ENCODE measurements around the gene CADPS2.

CADPS2 gene

GRCh38 chr7:122430710-122431109 is 455.6 kb downstream of the CADPS2 start:
- TF ChIP-seq CTCF (IDR thresholded peaks at IDR 0.05; ENCODE audit: borderline replicate concordance, control extremely low read depth, extremely low read depth, insufficient read depth, missing control alignments), result no peak
- DNase-seq (ENCODE audit: low spot score), result no peak
- in situ Hi-C loops (cut with MboI; ENCODE audit: low sequenced_read_pairs, unreplicated experiment), result no loop called here

GRCh38 chr7:122429926-122430325 is 456.3 kb downstream of the CADPS2 start:
- no peak for DNase-seq (ENCODE audit: low spot score)
- in situ Hi-C loops (cut with MboI; ENCODE audit: low sequenced_read_pairs, unreplicated experiment), result no loop called here
- no peak for TF ChIP-seq CTCF (IDR thresholded peaks at IDR 0.05; ENCODE audit: borderline replicate concordance, control extremely low read depth, extremely low read depth, insufficient read depth, missing control alignments)

GRCh38 chr7:122425731-122426130 is 460.5 kb downstream of the CADPS2 start:
- in situ Hi-C loops (cut with MboI; ENCODE audit: low sequenced_read_pairs, unreplicated experiment), result no loop called here
- TF ChIP-seq CTCF (IDR thresholded peaks at IDR 0.05; ENCODE audit: borderline replicate concordance, control extremely low read depth, extremely low read depth, insufficient read depth, missing control alignments), result no peak
- no peak for DNase-seq (ENCODE audit: low spot score)

- in situ Hi-C loops (cut with MboI; ENCODE audit: low sequenced_read_pairs, unreplicated experiment), result no loop called here
- no peak for TF ChIP-seq CTCF (IDR thresholded peaks at IDR 0.05; ENCODE audit: borderline replicate concordance, control extremely low read depth, extremely low read depth, insufficient read depth, missing control alignments)
- no peak for DNase-seq (ENCODE audit: low spot score)
These were observed 462.7 kb downstream of the CADPS2 start for GRCh38 chr7:122423591-122423990.

GRCh38 chr7:122416336-122416735 is 469.9 kb downstream of the CADPS2 start:
- in situ Hi-C loops (cut with MboI; ENCODE audit: low sequenced_read_pairs, unreplicated experiment), result no loop called here
- DNase-seq (ENCODE audit: low spot score), result no peak
- no peak for TF ChIP-seq CTCF (IDR thresholded peaks at IDR 0.05; ENCODE audit: borderline replicate concordance, control extremely low read depth, extremely low read depth, insufficient read depth, missing control alignments)

- no peak for DNase-seq (ENCODE audit: low spot score)
- in situ Hi-C loops (cut with MboI; ENCODE audit: low sequenced_read_pairs, unreplicated experiment), result no loop called here
- TF ChIP-seq CTCF (IDR thresholded peaks at IDR 0.05; ENCODE audit: borderline replicate concordance, control extremely low read depth, extremely low read depth, insufficient read depth, missing control alignments), result no peak
These were observed 470.8 kb downstream of the CADPS2 start for GRCh38 chr7:122415510-122415909.

- TF ChIP-seq CTCF (IDR thresholded peaks at IDR 0.05; ENCODE audit: borderline replicate concordance, control extremely low read depth, extremely low read depth, insufficient read depth, missing control alignments), result no peak
- no peak for DNase-seq (ENCODE audit: low spot score)
- in situ Hi-C loops (cut with MboI; ENCODE audit: low sequenced_read_pairs, unreplicated experiment), result no loop called here
These were observed 472.9 kb downstream of the CADPS2 start for GRCh38 chr7:122413339-122413738.
